ENCODE data around the gene PANK3.
A peak's percentile ranks its signal among the peaks of the same experiment; 100 is the strongest.

The PANK3 gene

DNA sequence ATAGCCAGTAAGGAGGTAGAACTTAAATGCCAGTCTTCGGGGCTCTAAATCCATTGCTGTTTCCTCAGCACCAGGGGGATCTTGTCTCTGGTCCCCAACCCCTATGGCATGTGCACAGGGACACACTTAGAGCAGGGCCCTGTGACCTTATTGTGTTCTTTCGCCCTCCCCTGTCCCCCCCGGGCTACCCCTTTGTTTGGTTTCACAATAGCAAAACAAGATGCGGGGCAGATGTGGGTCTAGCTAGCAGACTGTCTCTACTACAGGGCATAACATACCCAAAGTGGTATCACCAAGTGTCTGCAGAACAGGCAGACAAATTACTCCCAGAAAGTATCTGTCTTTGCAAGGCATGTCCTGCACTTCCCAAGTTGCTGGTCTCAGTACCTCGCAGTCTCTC lies 48.0 kb downstream of the PANK3 start:
- Mint-ChIP-seq H3K9me3 (no peaks in the 10 kb centered on the region), H3K4me1 (peaks cover 13% of the 10 kb centered on the region), H3K27ac (ENCODE audit: low read depth) (no peak overlapping the region), H3K4me3 (no peak overlapping the region), H3K27me3 (peaks cover 55% of the 10 kb centered on the region), H3K36me3 (ENCODE audit: insufficient read depth) (peaks cover 2% of the 10 kb centered on the region)
- DNase-seq (ENCODE audit: low spot score in 2 of 2): no peak
- no peak for ATAC-seq (replicated peaks; ENCODE audit: extremely low read depth, poor library complexity, severe bottlenecking)

DNA sequence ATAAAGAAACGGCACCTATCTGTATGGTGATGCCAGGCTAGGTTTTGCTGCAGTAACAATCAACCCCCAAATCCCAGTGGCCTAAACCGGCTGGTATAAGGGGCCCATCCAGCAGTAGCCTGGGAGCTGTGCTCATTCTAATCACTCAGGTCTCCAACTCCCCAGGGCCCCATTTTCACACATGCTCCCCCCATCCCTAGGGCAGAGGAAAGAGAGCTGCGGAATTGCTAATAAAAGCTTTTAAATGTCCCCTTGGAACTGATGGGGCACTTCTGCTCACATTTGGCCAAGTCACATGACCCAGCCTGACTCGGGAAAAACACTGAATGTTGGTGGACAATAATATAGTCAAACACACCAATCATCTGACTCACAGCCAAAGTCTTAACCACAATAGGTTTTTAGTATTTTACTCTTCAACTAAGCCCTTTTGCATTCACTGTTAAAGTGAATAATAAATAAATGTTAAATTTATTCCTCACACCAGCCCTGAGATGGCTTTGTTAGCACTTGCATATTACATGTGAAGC lies 48.5 kb downstream of the PANK3 start:
- DNase-seq (ENCODE audit: low spot score in 2 of 2) (no peak), ATAC-seq (replicated peaks; ENCODE audit: extremely low read depth, poor library complexity, severe bottlenecking) (no peak)
- H3K27ac Mint-ChIP-seq (ENCODE audit: low read depth): no peak overlapping the region
- peaks cover 55% of the 10 kb centered on the region for H3K27me3 Mint-ChIP-seq
- no peaks in the 10 kb centered on the region for H3K9me3 Mint-ChIP-seq
- H3K4me1 Mint-ChIP-seq: peaks cover 13% of the 10 kb centered on the region
- peak overlapping the region; percentile 62 for H3K4me3 Mint-ChIP-seq
- peaks cover 2% of the 10 kb centered on the region for H3K36me3 Mint-ChIP-seq (ENCODE audit: insufficient read depth)

DNA sequence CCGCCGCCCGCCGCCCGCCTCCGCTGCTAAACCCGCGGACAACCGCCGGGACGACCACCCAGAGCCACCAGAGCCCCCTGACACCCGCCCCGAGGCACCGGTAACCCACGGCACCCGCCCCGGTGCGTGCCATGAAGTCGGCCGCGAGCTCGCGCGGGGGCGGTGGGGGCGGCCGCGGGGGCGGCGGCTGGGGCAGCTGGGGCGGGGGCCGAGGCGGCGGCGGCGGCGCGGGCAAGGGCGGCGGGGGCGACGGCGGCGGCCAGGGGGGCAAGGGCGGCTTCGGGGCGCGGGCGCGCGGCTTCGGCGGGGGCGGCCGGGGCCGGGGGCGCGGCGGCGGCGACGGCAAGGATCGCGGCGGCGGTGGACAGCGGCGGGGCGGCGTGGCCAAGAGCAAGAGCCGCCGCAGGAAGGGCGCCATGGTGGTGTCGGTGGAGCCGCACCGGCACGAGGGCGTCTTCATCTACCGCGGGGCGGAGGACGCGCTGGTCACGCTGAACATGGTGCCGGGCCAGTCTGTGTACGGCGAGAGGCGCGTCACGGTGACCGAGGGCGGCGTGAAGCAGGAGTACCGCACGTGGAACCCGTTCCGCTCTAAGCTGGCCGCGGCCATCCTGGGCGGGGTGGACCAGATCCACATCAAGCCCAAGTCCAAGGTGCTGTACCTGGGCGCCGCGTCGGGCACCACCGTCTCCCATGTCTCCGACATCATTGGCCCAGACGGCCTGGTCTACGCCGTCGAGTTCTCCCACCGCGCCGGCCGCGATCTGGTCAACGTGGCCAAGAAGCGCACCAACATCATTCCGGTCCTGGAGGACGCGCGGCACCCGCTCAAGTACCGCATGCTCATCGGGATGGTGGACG lies 49.6 kb downstream of the PANK3 start:
- peak overlapping the region; percentile 62 for H3K4me3 Mint-ChIP-seq
- peaks cover 13% of the 10 kb centered on the region for H3K4me1 Mint-ChIP-seq
- H3K9me3 Mint-ChIP-seq: no peaks in the 10 kb centered on the region
- DNase-seq (ENCODE audit: low spot score in 2 of 2) (no peak), ATAC-seq (replicated peaks; ENCODE audit: extremely low read depth, poor library complexity, severe bottlenecking) (no peak)
- H3K27ac Mint-ChIP-seq (ENCODE audit: low read depth): no peak overlapping the region
- peaks cover 2% of the 10 kb centered on the region for H3K36me3 Mint-ChIP-seq (ENCODE audit: insufficient read depth)
- peaks cover 55% of the 10 kb centered on the region for H3K27me3 Mint-ChIP-seq

DNA sequence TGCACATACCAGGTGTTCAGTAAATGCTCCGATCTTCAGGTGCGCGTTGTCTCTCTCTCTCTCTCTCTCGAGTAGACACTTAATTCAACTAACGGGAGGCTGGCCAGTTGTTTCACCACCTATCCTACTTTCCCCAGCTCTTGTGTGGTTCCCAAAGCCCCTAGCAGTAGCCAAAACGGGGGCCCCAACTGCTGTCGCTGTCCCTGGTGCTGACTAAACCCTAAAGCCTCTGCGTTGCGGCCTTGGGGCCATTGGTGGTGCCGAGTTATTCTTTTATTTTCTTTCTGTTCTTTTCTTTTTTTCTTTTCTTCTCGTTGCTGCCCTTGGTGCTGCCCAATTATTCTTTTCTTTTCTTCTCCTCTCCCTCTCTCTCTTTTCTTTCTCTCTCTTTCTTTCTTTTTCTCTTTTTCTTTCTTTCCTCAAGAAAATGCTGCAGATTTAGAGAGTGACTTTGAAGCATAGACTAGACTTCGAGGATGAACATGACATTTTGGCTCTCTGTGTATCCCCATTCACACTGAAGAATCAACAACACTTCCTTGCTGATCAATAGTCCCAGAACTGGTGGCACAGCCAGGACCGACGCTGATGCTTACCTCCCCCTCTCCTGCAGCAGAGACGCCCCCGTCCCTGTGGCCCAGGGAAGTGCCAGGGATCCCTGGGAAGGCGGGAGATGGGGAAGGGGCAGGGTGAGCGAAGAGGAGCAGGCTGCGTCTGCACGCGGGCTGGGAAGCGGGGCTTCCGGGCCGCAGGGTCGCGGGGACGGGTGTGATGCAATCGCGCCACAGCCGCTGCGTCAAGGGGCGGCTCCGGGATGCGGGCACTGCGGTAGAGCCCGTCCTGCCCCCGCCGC lies 50.4 kb downstream of the PANK3 start, which contains the start of gene FBLL1:
TSS of gene FBLL1 (plus strand) at position 785 of the 853 bp plus-strand sequence. CDS start 200 bp downstream, outside the sequence.
- DNase-seq (ENCODE audit: low spot score in 2 of 2): no peak
- Mint-ChIP-seq H3K36me3 (ENCODE audit: insufficient read depth) (peaks cover 2% of the 10 kb centered on the region), H3K27ac (ENCODE audit: low read depth) (peak within 1 kb of the TSS; percentile 18), H3K9me3 (no peaks in the 10 kb centered on the region), H3K27me3 (peaks cover 55% of the 10 kb centered on the region), H3K4me3 (peak within 1 kb of the TSS; percentile 62), H3K4me1 (peaks cover 13% of the 10 kb centered on the region)
- no peak for ATAC-seq (replicated peaks; ENCODE audit: extremely low read depth, poor library complexity, severe bottlenecking)

DNA sequence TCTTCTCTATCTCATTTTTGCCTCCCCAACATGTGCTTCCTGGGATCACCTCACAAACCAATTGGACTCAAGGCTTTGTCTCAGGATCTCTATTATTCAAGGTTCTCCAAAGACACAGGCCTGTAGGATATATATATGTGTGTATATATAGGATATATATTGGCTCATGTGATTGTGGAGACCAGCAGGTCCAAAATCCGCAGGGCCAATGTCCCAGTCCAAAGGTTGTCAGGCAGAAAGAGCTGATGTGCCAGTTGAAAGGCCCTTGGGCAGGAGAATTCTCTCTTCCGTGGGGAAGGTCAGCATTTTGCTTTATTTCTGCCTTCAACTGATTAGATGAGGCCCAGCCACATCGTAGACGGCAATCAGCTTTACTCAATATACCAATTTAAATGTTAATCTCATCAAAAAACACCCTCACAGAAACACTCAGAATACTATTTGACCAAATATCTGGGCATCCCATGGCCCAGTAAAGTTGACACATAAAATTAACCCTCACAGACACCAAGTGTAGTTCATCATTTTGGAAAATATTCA lies 51.3 kb downstream of the PANK3 start:
- Mint-ChIP-seq H3K27me3 (peaks cover 51% of the 10 kb centered on the region), H3K36me3 (ENCODE audit: insufficient read depth) (peaks cover 2% of the 10 kb centered on the region), H3K4me3 (no peak overlapping the region), H3K4me1 (peaks cover 13% of the 10 kb centered on the region), H3K27ac (ENCODE audit: low read depth) (no peak overlapping the region), H3K9me3 (no peaks in the 10 kb centered on the region)
- ATAC-seq (replicated peaks; ENCODE audit: extremely low read depth, poor library complexity, severe bottlenecking) (no peak), DNase-seq (ENCODE audit: low spot score in 2 of 2) (no peak)

DNA sequence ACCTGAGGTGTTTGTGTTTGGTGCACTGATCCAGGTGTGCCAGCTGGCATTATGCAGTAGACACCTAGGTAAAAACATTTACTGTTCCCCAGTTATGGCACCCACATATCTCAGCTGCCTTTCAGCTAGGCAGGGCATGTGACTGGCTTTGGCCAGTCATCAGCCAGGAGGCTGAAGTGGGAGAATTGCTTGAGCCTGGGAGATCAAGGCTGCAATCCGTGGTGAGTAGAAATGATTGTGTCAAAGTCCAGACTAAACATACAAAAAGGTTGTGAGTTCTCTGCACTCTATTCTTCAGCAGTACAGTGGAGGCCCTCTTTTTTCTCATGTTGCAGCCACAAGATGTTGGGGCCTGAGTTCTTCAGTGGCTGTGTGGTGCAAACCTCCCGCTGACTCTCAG lies 53.3 kb downstream of the PANK3 start:
- no peaks in the 10 kb centered on the region for H3K9me3 Mint-ChIP-seq
- DNase-seq (ENCODE audit: low spot score in 2 of 2) (no peak), ATAC-seq (replicated peaks; ENCODE audit: extremely low read depth, poor library complexity, severe bottlenecking) (no peak)
- peaks cover 31% of the 10 kb centered on the region for H3K27me3 Mint-ChIP-seq
- H3K4me3 Mint-ChIP-seq: no peak overlapping the region
- H3K36me3 Mint-ChIP-seq (ENCODE audit: insufficient read depth): peaks cover 7% of the 10 kb centered on the region
- no peak overlapping the region for H3K27ac Mint-ChIP-seq (ENCODE audit: low read depth)
- peaks cover 13% of the 10 kb centered on the region for H3K4me1 Mint-ChIP-seq

DNA sequence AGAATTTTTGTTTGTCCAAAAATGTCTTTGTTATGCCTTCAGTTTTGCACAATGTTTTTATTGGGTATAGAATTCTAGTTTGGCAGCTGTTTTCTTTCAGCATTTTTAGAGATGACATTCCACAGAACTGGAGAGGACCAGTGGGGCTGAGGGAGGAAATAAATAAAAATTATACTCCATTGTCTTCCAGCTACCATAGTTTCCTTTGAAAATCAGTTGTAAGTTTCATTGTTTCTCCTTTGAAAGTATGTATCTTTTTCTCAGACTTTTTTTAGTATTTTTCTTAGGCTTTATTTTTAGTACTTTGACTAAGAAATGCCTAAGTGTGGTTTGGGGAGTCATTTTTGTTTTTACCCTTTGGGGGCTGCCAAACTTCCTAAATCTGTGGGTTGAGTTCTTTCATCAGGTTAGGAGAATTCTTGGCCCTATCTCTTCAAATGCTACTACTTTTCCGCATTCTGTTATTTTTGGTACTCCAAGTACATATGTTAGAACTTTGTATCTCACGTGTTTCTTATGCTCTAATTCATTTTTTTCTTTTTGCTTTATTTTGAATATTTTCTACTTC lies 65.2 kb downstream of the PANK3 start:
- H3K27me3 Mint-ChIP-seq: no peaks in the 10 kb centered on the region
- no peaks in the 10 kb centered on the region for H3K9me3 Mint-ChIP-seq
- no peaks in the 10 kb centered on the region for H3K4me1 Mint-ChIP-seq
- no peak overlapping the region for H3K27ac Mint-ChIP-seq (ENCODE audit: low read depth)
- peaks cover 78% of the 10 kb centered on the region for H3K36me3 Mint-ChIP-seq (ENCODE audit: insufficient read depth)
- ATAC-seq (replicated peaks; ENCODE audit: extremely low read depth, poor library complexity, severe bottlenecking) (no peak), DNase-seq (ENCODE audit: low spot score in 2 of 2) (no peak)
- H3K4me3 Mint-ChIP-seq: no peak overlapping the region

DNA sequence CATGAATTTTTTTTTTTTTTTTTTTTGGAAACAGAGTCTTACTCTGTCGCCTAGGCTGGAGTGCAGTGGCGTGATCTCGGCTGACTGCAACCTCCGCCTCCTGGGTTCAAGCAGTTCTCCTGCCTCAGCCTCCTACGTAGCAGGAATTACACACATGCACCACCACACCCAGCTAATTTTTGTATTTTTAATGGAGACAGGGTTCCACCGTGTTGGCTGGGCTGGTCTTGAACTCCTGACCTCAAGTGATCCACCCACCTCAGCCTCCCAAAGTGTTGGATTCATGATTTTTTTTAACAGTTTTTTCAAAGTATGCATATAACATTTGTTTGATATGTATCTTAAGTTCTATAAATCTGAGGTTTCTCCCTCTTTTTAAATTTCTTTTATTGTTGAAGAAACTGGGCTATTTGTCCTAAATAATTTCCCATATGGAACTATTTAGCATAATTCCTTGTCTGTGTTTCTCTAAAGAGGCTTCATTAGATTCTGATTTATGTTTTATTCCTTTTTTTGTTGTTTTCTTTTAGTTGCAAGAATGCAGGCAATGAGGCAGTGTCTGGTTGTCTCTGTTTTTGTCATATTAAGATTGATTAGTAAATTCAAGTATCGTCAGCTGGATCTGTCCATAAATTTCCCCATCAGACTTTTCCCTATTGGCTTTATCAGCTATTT lies 76.5 kb downstream of the PANK3 start:
- no peaks in the 10 kb centered on the region for H3K27me3 Mint-ChIP-seq
- H3K36me3 Mint-ChIP-seq (ENCODE audit: insufficient read depth): peaks cover 62% of the 10 kb centered on the region
- no peak overlapping the region for H3K4me3 Mint-ChIP-seq
- no peaks in the 10 kb centered on the region for H3K4me1 Mint-ChIP-seq
- DNase-seq (ENCODE audit: low spot score in 2 of 2) (no peak), ATAC-seq (replicated peaks; ENCODE audit: extremely low read depth, poor library complexity, severe bottlenecking) (no peak)
- no peak overlapping the region for H3K27ac Mint-ChIP-seq (ENCODE audit: low read depth)
- no peaks in the 10 kb centered on the region for H3K9me3 Mint-ChIP-seq

Data from central memory CD8-positive, alpha-beta T cell (primary cell).